Measurements from ENCODE around the gene WBP4. TPM values are rescaled to one million over a fixed set of nuclear protein-coding genes. Genes with fewer than 3 reads are reported as not detected.
A peak's percentile ranks its signal among the peaks of the same experiment; 100 is the strongest.
"Not testable (repeated sequence)": the region's sequence is repeated elsewhere in the genome, so short reads cannot be mapped to it uniquely, and the experiment has no call there.

WBP4 gene
- total RNA-seq, 2 experiments from 2014 or later: 9.8 to 12.2 TPM

GRCh38 chr13:41107584-41108014 lies 46.3 kb downstream of the WBP4 start:
- H3K4me1 Mint-ChIP-seq: no peaks in the 10 kb centered on the region
- DNase-seq: no peak
- H3K9me3 Mint-ChIP-seq: no peaks in the 10 kb centered on the region
- no peaks in the 10 kb centered on the region for H3K36me3 Mint-ChIP-seq (ENCODE audit: low read depth)
- H3K27me3 Mint-ChIP-seq: no peaks in the 10 kb centered on the region
- no peak overlapping the region for H3K4me3 Mint-ChIP-seq
- ChIA-PET POLR2A (no interaction called here), CTCF (no interaction called here)
- H3K27ac Mint-ChIP-seq: no peak overlapping the region

GRCh38 chr13:41111454-41111853 lies 50.1 kb downstream of the WBP4 start:
- CTCF ChIA-PET: interaction anchor here (0.6 to 1.0 kb wide), 2 partner anchors 18 to 901 kb away, joined by 3 read pairs; no protein-coding TSS in a partner anchor
- POLR2A ChIA-PET: no interaction called here
- H3K9me3 Mint-ChIP-seq: no peaks in the 10 kb centered on the region
- H3K36me3 Mint-ChIP-seq (ENCODE audit: low read depth): no peaks in the 10 kb centered on the region
- no peaks in the 10 kb centered on the region for H3K4me1 Mint-ChIP-seq
- H3K27me3 Mint-ChIP-seq: no peaks in the 10 kb centered on the region
- no peak for DNase-seq
- H3K4me3 Mint-ChIP-seq: no peak overlapping the region
- no peak overlapping the region for H3K27ac Mint-ChIP-seq

GRCh38 chr13:41117869-41118268 lies 56.6 kb downstream of the WBP4 start:
- Mint-ChIP-seq H3K4me1 (no peaks in the 10 kb centered on the region), H3K27ac (no peak overlapping the region), H3K4me3 (no peak overlapping the region), H3K36me3 (ENCODE audit: low read depth) (no peaks in the 10 kb centered on the region), H3K9me3 (no peaks in the 10 kb centered on the region), H3K27me3 (no peaks in the 10 kb centered on the region)
- ChIA-PET CTCF (interaction anchor here (0.6 to 1.8 kb wide), 2 partner anchors 8 to 109 kb away, joined by 3 to 4 read pairs; no protein-coding TSS in a partner anchor), POLR2A (no interaction called here)
- DNase-seq: no peak

- no peak for DNase-seq
- Mint-ChIP-seq H3K4me3 (no peak overlapping the region), H3K36me3 (ENCODE audit: low read depth) (peaks cover 10% of the 10 kb centered on the region), H3K27me3 (no peaks in the 10 kb centered on the region), H3K4me1 (no peaks in the 10 kb centered on the region), H3K27ac (no peak overlapping the region), H3K9me3 (no peaks in the 10 kb centered on the region)
- ChIA-PET CTCF (interaction anchor here (0.6 kb wide), 1 partner anchor 74 kb away, joined by 3 read pairs; no protein-coding TSS in a partner anchor), POLR2A (no interaction called here)
Observed at GRCh38 chr13:41122838-41123237, 61.5 kb downstream of the WBP4 start.

- H3K36me3 Mint-ChIP-seq (ENCODE audit: low read depth): peaks cover 16% of the 10 kb centered on the region
- H3K27ac Mint-ChIP-seq: no peak overlapping the region
- ChIA-PET POLR2A (no interaction called here), CTCF (no interaction called here)
- H3K4me3 Mint-ChIP-seq: no peak overlapping the region
- no peaks in the 10 kb centered on the region for H3K27me3 Mint-ChIP-seq
- peaks cover 27% of the 10 kb centered on the region for H3K4me1 Mint-ChIP-seq
- no peak for DNase-seq
- no peaks in the 10 kb centered on the region for H3K9me3 Mint-ChIP-seq
Observed at GRCh38 chr13:41127701-41128100, 66.4 kb downstream of the WBP4 start.

GRCh38 chr13:41130356-41130755 lies 69.0 kb downstream of the WBP4 start:
- POLR2A ChIA-PET: no interaction called here
- peak overlapping the region; percentile 89 for H3K4me3 Mint-ChIP-seq
- CTCF ChIA-PET: no interaction called here
- no peaks in the 10 kb centered on the region for H3K9me3 Mint-ChIP-seq
- H3K36me3 Mint-ChIP-seq (ENCODE audit: low read depth): peaks cover 23% of the 10 kb centered on the region
- no peak for DNase-seq
- peak overlapping the region; percentile 27 for H3K27ac Mint-ChIP-seq
- H3K4me1 Mint-ChIP-seq: peaks cover 41% of the 10 kb centered on the region
- no peaks in the 10 kb centered on the region for H3K27me3 Mint-ChIP-seq

GRCh38 chr13:41131189-41131588 lies 69.9 kb downstream of the WBP4 start:
- H3K27ac Mint-ChIP-seq: peak overlapping the region; percentile 27
- H3K27me3 Mint-ChIP-seq, H3K9me3 Mint-ChIP-seq, DNase-seq, CTCF ChIA-PET, POLR2A ChIA-PET: not testable (repeated sequence)
- peaks cover 41% of the 10 kb centered on the region for H3K4me1 Mint-ChIP-seq
- peaks cover 19% of the 10 kb centered on the region for H3K36me3 Mint-ChIP-seq (ENCODE audit: low read depth)
- peak overlapping the region; percentile 89 for H3K4me3 Mint-ChIP-seq

GRCh38 chr13:41131660-41132511 lies 70.6 kb downstream of the WBP4 start:
- DNase-seq, POLR2A ChIA-PET, CTCF ChIA-PET, H3K9me3 Mint-ChIP-seq, H3K27me3 Mint-ChIP-seq: not testable (repeated sequence)
- peak overlapping the region; percentile 89 for H3K4me3 Mint-ChIP-seq
- peak overlapping the region; percentile 93 for H3K27ac Mint-ChIP-seq
- peaks cover 14% of the 10 kb centered on the region for H3K36me3 Mint-ChIP-seq (ENCODE audit: low read depth)
- peaks cover 44% of the 10 kb centered on the region for H3K4me1 Mint-ChIP-seq

- Mint-ChIP-seq H3K27ac (peak within 1 kb of the TSS; percentile 93), H3K27me3 (no peaks in the 10 kb centered on the region), H3K36me3 (ENCODE audit: low read depth) (peaks cover 13% of the 10 kb centered on the region), H3K4me1 (peaks cover 48% of the 10 kb centered on the region), H3K9me3 (no peaks in the 10 kb centered on the region), H3K4me3 (peak within 1 kb of the TSS; percentile 89)
- peak; percentile 96 for DNase-seq
- CTCF ChIA-PET: no interaction called here
- POLR2A ChIA-PET: no interaction called here
Observed at GRCh38 chr13:41132512-41133152, 71.3 kb downstream of the WBP4 start, which contains the start of gene KBTBD6. Gene KBTBD6 (minus strand): TSS chr13:41132802. CDS start chr13:41132511, 291 bp downstream.

Small RNAs within 50 kb of the gene (microRNA-seq; reads per million reads assigned to microRNA genes)
- not detected for gene MIR3168 (ENCODE audit: borderline microRNAs expressed, borderline replicate concordance)

Other genes starting within 250 kb of the WBP4 start
- gene ELF1, start 42.2 kb upstream of the WBP4 start, total RNA-seq: 100 to 1,000 TPM; 125 to 149 TPM
- gene KBTBD6, start 71.3 kb downstream of the WBP4 start, total RNA-seq: 1 to 10 TPM; 6.0 to 6.5 TPM
- 10 to 100 TPM; 10.7 to 10.8 TPM for gene KBTBD7, start 133.1 kb downstream of the WBP4 start, total RNA-seq
- 10 to 100 TPM; 22.0 to 23.0 TPM for gene MTRF1, start 202.1 kb downstream of the WBP4 start, total RNA-seq
- gene NAA16, start 249.8 kb downstream of the WBP4 start, total RNA-seq: 10 to 100 TPM; 35.9 to 42.0 TPM